ENCODE measurements around the gene TIMM44.

DNA sequence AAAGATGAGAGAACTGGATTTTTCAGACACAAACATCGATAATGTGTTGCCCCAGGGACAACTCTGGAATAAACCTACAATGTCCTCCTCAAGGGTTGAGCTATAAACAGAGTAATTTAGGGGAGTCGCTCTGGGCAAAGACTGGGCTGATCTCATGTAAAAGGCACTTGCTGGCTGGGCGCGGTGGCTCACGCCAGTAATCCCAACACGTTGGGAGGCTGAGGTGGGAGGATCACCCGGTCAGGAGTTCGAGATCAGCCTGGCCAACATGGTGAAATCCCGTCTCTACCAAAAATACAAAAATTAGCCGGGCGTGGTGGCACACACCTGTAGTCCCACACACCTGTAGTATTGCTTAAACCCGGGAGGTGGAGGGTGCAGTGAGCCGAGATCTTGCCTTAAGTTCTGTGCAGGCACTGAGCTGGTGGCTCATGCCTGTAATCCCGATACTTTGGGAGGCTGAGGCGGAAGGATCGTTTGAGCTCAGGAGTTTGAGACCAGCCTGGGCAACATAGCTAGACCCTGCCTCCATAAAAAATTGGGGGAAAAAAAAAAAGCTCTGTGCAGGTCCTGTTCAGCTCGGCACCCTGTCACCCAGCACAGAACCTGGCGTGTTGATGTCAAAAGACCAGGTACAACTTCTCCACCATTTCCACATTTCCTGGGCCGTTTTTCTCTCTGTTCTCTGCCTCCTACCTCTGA lies 1.4 kb downstream of the TIMM44 start:
- TF ChIP-seq POLR2AphosphoS5 (IDR thresholded peaks at IDR 0.05; ENCODE audit: low read depth, low read length) (no peak), TAF1 (IDR thresholded peaks at IDR 0.05; ENCODE audit: borderline replicate concordance, insufficient read depth, low read length) (no peak), SIN3A (IDR thresholded peaks at IDR 0.05; ENCODE audit: borderline replicate concordance, insufficient read depth, low read length) (no peak), FOXP2 (optimal IDR thresholded peaks at IDR 0.05; ENCODE audit: borderline replicate concordance, extremely low read depth, extremely low read length, insufficient read depth) (no peak)
